GM12892 (cell line): ENCODE measurements around the gene TMEM253.

Experiments
- POLR2A ChIP-seq: IDR thresholded peaks from 2 replicates; pipeline ENCODE4 v1.6.1; 2011; ENCODE audit warnings: low read depth, low read length, control low read depth
- POLR2AphosphoS5 ChIP-seq: IDR thresholded peaks from 2 replicates; pipeline ENCODE4 v1.6.1; 2011; ENCODE audit warnings: low read depth, low read length, control low read depth
- TAF1 ChIP-seq: IDR thresholded peaks from 2 replicates; pipeline ENCODE4 v1.6.1; 2011; ENCODE audit warnings: low read depth, mild to moderate bottlenecking, control low read depth, low read length, borderline replicate concordance

DNA sequence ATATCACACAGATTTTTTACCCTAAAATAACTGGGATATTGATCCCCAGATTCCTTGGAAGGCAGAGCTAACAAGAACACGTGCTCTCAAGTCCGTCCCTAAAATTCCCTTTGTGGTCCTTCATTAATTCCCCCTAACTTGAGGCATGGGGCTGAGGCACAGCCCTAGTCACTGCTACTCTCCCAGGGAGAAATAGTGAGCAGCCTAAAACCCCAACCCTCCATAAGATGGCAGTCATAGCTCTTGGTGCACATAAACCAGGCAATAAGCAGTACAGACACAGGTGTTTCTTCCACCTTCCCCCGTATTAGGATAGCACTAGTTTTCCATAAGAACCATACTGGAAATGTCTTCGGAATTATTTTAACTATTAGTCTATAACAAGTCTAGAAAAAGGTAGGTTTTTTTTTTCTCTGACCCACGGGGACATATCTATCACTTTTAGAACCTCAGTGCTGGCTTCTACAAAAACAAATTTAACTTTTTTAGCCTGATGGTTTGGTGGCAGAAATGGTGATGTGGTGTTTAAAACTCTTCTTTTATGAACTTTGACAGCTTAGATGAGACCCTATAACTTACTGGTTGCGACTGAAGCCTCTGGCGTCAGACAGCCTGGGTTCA, 33.9 kb upstream of the TMEM253 start:
- TF ChIP-seq POLR2A (no peak), TAF1 (no peak), POLR2AphosphoS5 (no peak)
